HG02885 (cell line): ENCODE data around the gene TRAPPC12.

Source experiments
- ATAC-seq: cut with Tn5 transposase; IDR thresholded peaks from one replicate; pipeline ENCODE4 v1.9.1; 2021; ENCODE audit warnings: mild to moderate bottlenecking; ENCODE audit not compliant: unreplicated experiment, poor library complexity

TRAPPC12 gene

DNA sequence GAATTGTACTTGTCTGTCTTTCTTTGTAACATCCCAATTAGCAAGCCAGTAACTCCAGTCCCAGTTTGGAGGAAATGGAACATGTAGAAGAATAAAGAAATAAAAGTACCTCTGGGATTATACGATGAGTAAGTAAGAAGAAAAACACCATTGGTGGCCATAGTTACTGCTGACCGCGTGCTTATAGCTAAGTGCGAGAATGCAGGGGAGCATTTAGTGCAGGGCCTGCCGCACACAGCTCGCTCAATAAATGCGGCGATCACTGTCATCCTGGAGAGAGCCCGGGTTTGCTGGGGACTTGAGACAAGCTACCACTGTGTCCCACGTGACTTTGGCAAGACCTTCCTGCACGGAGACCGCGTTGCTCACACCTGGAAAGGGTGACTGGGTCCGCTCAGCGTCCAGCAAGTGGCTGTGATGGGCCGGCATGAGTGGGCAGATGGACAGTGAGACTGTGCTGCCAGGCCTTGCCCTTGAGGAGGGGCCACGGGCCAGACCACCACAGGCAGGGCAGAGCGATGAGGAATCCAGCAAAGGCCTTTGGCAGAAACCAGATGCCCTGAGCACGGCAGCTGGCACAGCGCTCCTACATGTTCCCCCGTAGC lies 85.0 kb downstream of the TRAPPC12 start:
- no peak for ATAC-seq

DNA sequence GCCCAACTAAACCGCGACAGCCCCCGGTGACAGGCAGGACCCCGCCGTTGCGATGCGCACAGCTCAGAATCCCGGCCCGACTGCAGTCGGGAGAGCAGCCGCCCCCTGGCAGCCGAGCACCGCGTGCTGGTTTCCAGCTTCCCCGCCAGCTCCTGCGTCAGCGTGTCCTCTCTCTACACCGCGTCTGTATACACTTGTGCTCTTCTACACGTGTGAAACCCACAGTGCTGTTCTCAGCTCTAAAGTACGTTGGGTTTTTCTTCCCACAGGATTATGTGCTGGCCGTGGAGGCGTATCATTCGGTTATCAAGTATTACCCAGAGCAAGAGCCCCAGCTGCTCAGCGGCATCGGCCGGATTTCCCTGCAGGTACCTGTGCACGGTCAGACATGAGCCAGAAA lies 85.8 kb downstream of the TRAPPC12 start:
- ATAC-seq = no peak

DNA sequence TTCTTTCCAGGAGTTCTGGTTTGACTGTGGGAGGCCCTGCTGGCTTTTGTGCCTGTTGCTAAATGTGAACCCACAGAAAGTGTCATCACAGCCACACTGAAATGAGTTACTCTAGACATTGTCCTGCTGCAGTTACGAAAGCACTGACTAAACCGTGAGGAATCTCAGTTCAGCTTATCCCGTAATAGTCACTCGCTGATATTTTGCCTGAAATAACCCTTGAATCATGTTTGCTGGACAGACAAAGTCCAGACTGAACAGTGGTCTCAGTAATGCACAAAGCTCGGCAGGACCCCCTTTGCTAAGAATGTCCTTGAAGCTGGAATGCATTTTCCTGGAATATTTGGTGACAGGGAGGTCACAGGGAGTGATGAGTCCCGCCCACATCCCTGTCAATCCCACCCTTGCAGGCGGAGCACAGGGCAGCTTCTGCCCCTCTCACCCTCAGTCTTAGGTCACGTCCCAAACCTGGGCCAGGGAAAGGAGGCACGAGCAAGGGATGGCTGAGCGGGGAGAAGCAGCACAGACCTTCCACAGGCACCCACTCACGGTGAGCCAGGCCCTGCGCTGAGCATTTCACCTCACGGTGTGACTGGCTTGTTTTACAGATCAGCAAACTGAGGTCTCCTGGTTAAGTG lies 86.5 kb downstream of the TRAPPC12 start:
- no peak for ATAC-seq

DNA sequence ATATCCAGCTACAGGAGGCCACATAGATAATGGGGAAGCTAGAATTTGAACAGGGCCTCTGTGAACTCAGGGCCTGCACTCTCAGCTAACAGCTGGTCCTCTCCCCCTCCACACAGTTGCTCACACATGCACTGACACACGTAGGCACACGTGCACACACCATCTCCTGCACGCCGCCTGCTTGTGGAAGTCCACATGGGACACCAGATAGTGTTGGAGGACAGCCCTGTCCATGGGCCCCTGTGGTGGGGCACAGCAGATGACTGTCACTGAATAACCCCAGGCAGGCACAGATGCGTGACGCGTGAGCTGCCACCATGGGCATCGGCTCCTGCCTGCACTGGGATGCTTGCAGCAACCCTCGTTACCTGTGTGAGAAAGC lies 87.0 kb downstream of the TRAPPC12 start:
- no peak for ATAC-seq

DNA sequence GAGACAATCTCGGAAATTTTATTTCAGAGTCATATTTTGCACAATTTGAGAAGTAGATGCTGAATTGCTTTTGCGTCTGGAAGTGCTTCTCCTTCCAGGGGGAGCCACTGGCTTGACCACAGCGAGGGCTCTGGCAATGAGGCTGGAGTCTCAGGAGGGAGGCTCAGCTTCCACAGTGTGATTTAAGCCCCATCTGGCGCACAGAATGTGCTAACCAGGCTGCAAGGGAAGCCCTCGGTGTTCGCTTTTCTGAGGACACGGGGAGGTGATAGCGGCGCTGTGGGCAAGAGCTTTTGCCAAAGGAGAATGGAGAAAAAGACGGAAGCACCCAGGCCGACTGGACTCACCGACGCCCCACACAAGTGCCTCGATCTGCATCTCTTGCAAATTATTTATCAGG lies 87.5 kb downstream of the TRAPPC12 start:
- ATAC-seq = no peak

GRCh38 chr2:3467654-3468053 lies 88.2 kb downstream of the TRAPPC12 start:
- no peak for ATAC-seq

DNA sequence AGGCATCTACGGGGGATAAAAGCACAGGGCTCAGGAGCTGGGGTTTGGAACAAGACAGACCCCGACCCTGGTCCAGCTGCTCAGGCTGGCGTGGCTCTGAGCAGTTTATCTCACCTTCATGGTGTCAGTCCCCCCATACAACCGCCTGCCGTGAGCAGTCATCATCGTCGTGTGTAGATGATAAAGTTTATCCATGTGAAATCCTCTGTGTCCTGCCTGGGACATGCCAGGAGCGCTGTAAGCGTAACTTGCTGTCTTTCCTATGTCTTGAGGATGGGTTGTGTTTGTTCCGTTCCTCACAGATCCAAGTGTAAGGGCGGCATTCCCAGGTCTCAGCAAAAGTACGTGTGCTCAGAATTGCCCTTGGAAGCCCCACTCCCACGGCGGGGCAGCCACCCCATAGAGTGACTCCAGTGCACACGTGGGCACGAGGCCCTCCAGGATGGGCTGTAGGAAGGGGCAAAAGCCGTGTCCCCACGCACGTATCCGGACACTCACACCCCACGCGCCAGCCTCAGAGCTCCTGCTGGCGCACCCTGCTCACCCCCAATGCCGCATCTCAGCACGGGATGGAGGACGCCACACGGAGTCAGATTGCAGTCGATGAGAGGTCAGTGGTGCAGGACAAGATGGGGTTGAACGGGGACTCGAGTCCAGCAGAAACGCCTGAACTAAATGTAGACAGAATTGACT lies 88.9 kb downstream of the TRAPPC12 start:
- ATAC-seq = no peak

- ATAC-seq = no peak
Measured at GRCh38 chr2:3469486-3469885, 90.0 kb downstream of the TRAPPC12 start.

DNA sequence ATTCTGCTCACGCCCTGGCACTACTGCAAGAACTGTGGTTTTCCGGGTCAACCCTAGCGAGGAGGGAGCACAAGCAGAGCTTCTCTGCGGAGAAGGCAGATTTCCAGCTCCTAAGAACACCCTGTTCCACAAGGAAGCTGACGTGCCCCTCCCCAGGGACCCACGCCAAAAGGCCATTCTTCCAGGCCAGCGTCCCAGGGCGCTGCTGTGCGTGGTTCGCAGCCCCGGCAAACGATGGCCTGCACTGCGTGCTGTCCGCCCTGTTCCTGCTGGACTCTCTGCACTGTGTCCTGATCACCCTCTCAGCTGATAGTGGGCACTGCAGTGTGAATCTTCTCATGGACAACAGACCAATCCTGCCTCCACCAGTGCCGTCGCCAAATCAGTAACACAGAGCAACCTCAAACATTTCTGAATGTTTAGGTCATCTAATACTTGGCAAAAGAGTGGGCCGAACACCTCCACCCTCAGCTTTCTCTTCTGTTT lies 90.7 kb downstream of the TRAPPC12 start:
- ATAC-seq = no peak

- ATAC-seq = no peak
Measured at GRCh38 chr2:3470856-3471737, 91.6 kb downstream of the TRAPPC12 start.

GRCh38 chr2:3472296-3472695 lies 92.8 kb downstream of the TRAPPC12 start:
- ATAC-seq = no peak

DNA sequence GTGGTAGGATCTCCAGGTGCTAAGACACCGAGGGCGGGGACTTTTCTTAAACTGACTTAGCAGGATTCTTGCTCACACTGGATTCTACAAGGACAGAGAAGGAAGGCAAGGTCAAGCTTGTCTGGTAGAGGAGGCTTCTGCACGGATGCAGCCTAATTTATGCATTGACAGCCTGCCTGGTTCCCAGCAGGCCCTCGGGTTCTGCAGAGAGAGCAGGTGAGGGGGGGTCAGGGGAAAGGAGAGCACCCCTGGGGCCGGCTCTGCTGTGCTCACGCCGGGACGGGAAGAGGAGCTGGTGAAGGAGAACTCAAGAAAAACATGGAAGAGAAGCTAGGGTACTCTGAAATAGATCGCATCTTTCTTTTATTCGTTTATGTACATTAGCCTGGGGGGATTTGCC lies 93.5 kb downstream of the TRAPPC12 start:
- no peak for ATAC-seq

DNA sequence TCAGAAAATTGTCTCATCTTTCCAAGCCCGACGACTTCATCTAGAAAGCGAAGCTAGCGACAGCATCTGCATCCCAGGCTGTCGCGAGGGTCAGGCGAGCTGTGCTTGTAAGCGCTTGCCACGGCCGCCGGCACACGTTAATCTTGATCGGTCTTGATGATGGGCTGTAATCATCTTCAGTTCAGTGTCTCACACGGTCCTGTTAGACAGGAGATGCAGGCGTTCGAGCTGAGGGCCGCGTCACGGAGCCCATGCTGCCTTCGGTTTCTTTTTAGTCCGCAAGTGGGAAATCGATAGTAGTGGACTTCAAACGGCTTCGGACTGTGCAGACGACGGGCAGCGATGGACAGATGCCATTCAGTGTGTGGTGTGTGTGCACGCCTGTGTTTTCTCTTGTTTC lies 96.3 kb downstream of the TRAPPC12 start:
- ATAC-seq = no peak

DNA sequence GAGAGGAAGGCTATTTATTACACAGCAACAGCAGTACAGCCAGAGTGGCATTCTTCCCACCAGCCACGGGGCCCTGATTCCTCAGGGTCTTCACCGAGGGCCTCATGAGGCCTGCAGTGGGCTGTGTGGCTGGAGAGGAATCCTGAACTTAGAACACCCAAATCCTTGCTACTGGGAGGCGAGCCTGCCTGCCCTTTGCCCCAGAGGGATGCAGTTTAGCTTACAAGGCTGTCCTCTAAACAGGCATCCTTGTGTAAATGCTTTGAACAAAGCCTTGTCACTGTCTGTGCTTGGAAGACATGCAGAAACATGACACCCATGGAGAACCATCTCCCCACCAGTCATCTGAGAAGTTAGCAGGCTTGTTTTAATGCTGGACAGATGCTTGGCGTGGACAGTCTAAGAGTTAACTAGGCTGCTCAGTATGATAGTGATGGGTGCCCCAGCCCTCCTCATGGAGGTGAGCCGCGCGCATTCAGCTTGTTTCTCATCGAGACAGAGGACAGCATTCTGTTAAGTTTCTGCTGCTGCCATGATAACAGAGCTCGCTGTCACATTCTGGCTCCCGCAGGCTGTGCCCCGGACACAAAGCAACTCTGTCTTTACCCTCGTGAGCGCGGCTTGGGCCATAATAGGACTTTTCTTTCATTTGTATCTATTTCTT lies 97.0 kb downstream of the TRAPPC12 start:
- ATAC-seq = no peak

DNA sequence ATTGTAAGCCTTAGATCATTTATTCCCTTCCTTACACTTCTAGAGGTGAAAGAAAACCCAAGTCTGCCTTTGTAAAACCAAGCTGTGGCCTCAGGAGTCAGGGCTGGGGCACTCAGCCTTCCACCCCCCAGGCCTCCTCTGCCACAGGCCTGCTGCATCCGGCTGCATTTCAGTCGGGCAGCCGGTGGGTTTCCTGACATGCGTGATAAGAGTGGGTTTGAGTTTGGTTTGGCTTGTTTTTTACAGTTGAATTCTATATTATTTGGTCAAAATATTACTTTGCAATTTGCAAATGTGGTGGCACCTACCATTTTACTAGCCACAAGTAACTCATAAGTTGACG lies 97.5 kb downstream of the TRAPPC12 start:
- no peak for ATAC-seq

GRCh38 chr2:3478846-3479385 lies 99.4 kb downstream of the TRAPPC12 start:
- ATAC-seq = no peak

- no peak for ATAC-seq
Measured at GRCh38 chr2:3479430-3480320, 100.2 kb downstream of the TRAPPC12 start.

GRCh38 chr2:3480352-3481010 lies 101.0 kb downstream of the TRAPPC12 start:
- no peak for ATAC-seq

GRCh38 chr2:3481011-3481400 lies 101.5 kb downstream of the TRAPPC12 start:
- ATAC-seq = no peak
